Erythroblast (primary cell): ENCODE results near the gene TMEM52.
A peak's percentile ranks its signal among the peaks of the same experiment; 100 is the strongest.

Source experiments
- DNase-seq, 2 experiments: peaks; one replicate each; lab custom pipeline; 2025; lab: John Stamatoyannopoulos, UW
- GATA1 ChIP-seq: IDR thresholded peaks from 2 replicates; pipeline ENCODE4 v1.6.1; 2011; ENCODE audit warnings: low read depth, mild to moderate bottlenecking, control low read depth, low read length, moderate library complexity
- POLR2A ChIP-seq: IDR thresholded peaks from 2 replicates; pipeline ENCODE4 v1.6.1; 2011; ENCODE audit warnings: mild to moderate bottlenecking, low read length

The TMEM52 gene

GRCh38 chr1:1918901-1919303 is at the start of gene TMEM52:
TMEM52 (minus strand) TSS chr1:1919279; CDS start chr1:1919265, 14 bp downstream.
- no peak for DNase-seq
- no peak for TF ChIP-seq POLR2A

GRCh38 chr1:1967879-1968278 is 48.8 kb upstream of the TMEM52 start:
- no peak for DNase-seq
- TF ChIP-seq GATA1: no peak
- no peak for TF ChIP-seq POLR2A

GRCh38 chr1:1967151-1967550 is 48.1 kb upstream of the TMEM52 start:
- no peak for DNase-seq
- TF ChIP-seq GATA1 (no peak), POLR2A (no peak)

- TF ChIP-seq POLR2A: no peak
- TF ChIP-seq GATA1: no peak
- no peak for DNase-seq
Observed at GRCh38 chr1:1966071-1966740, 47.1 kb upstream of the TMEM52 start.

- TF ChIP-seq POLR2A (no peak), GATA1 (no peak)
- no peak for DNase-seq
Observed at GRCh38 chr1:1965546-1965945, 46.5 kb upstream of the TMEM52 start.

GRCh38 chr1:1964811-1965210 is 45.7 kb upstream of the TMEM52 start:
- DNase-seq: no peak

GRCh38 chr1:1963570-1963969 is 44.5 kb upstream of the TMEM52 start:
- TF ChIP-seq POLR2A: no peak
- TF ChIP-seq GATA1: no peak
- DNase-seq: no peak

More at GRCh38 chr1:1964811-1965210, 45.7 kb upstream of the TMEM52 start:
- TF ChIP-seq POLR2A (no peak), GATA1 (no peak)

- no peak for TF ChIP-seq GATA1
- DNase-seq: no peak
Observed at GRCh38 chr1:1962752-1963151, 43.7 kb upstream of the TMEM52 start.

GRCh38 chr1:1960480-1961196 is 41.6 kb upstream of the TMEM52 start:
- TF ChIP-seq GATA1 (no peak), POLR2A (no peak)

GRCh38 chr1:1959840-1960479 is 40.9 kb upstream of the TMEM52 start:
- no peak for TF ChIP-seq POLR2A
- no peak for TF ChIP-seq GATA1
- DNase-seq: peak; percentile 51 to 66

More at GRCh38 chr1:1960480-1961196, 41.6 kb upstream of the TMEM52 start:
- no peak for DNase-seq

- TF ChIP-seq GATA1 (no peak), POLR2A (no peak)
- DNase-seq: no peak
Observed at GRCh38 chr1:1959459-1959839, 40.4 kb upstream of the TMEM52 start.

GRCh38 chr1:1958071-1958541 is 39.0 kb upstream of the TMEM52 start:
- DNase-seq: no peak
- TF ChIP-seq POLR2A (no peak), GATA1 (no peak)

GRCh38 chr1:1957533-1957961 is 38.5 kb upstream of the TMEM52 start:
- no peak for DNase-seq
- no peak for TF ChIP-seq POLR2A
- TF ChIP-seq GATA1: no peak
